Measurements from ENCODE around the gene GRAPL. TPM values are rescaled to one million over a fixed set of nuclear protein-coding genes. Genes with fewer than 3 reads are reported as not detected.

The GRAPL gene
- total RNA-seq: not detected in 2 replicates

GRCh38 chr17:19127148-19127980, at the start of gene GRAPL:
TSS of gene GRAPL (plus strand) at chr17:19127589. CDS start at chr17:19127620, 31 bp downstream.

Other genes starting within 250 kb of the GRAPL start
- not detected in 2 replicates for gene SLC5A10, start 175.4 kb upstream of the GRAPL start, total RNA-seq
- 2.9 and 3.7 TPM in 2 replicates for gene FAM83G, start 122.8 kb upstream of the GRAPL start, total RNA-seq
- 0.23 and 0.26 TPM in 2 replicates for gene GRAP, start 80.6 kb upstream of the GRAPL start, total RNA-seq
- 18.4 and 21.0 TPM in 2 replicates for gene EPN2, start 109.8 kb downstream of the GRAPL start, total RNA-seq
- gene B9D1, start 235.1 kb downstream of the GRAPL start, total RNA-seq: 12.8 and 14.1 TPM in 2 replicates